NCI-H146 (cell line): ENCODE measurements around the gene RAP1GAP.

ENCODE experiments used
- DNase-seq: peaks from one replicate; lab custom pipeline; 2025; lab: John Stamatoyannopoulos, UW

RAP1GAP gene

GRCh38 chr1:21662426-21663247, 6.5 kb downstream of the RAP1GAP start:
- no peak for DNase-seq

- no peak for DNase-seq
Observed at GRCh38 chr1:21661886-21662285, 7.3 kb downstream of the RAP1GAP start.

GRCh38 chr1:21659924-21660326, 9.2 kb downstream of the RAP1GAP start:
- no peak for DNase-seq

GRCh38 chr1:21659099-21659923, 9.8 kb downstream of the RAP1GAP start:
- DNase-seq = peak; percentile 76

GRCh38 chr1:21657456-21658190, 11.5 kb downstream of the RAP1GAP start:
- no peak for DNase-seq

- peak; percentile 6 for DNase-seq
Observed at GRCh38 chr1:21655748-21656147, 13.4 kb downstream of the RAP1GAP start.

- no peak for DNase-seq
Observed at GRCh38 chr1:21655259-21655658, 13.9 kb downstream of the RAP1GAP start.

GRCh38 chr1:21654209-21654608, 14.9 kb downstream of the RAP1GAP start:
- DNase-seq = no peak

GRCh38 chr1:21653744-21654100, 15.4 kb downstream of the RAP1GAP start:
- DNase-seq = no peak

GRCh38 chr1:21652937-21653743, 16.0 kb downstream of the RAP1GAP start:
- DNase-seq = no peak

GRCh38 chr1:21652101-21652936, 16.8 kb downstream of the RAP1GAP start:
- no peak for DNase-seq

- DNase-seq = peak; percentile 59
Observed at GRCh38 chr1:21651214-21652042, 17.7 kb downstream of the RAP1GAP start.

- no peak for DNase-seq
Observed at GRCh38 chr1:21650400-21650799, 18.8 kb downstream of the RAP1GAP start.

- DNase-seq = no peak
Observed at GRCh38 chr1:21649315-21649714, 19.8 kb downstream of the RAP1GAP start.

- DNase-seq = no peak
Observed at GRCh38 chr1:21648791-21649190, 20.4 kb downstream of the RAP1GAP start.

GRCh38 chr1:21648352-21648730, 20.8 kb downstream of the RAP1GAP start:
- no peak for DNase-seq

- DNase-seq = no peak
Observed at GRCh38 chr1:21647431-21648351, 21.5 kb downstream of the RAP1GAP start.

GRCh38 chr1:21645550-21645949, 23.6 kb downstream of the RAP1GAP start:
- no peak for DNase-seq

GRCh38 chr1:21644906-21645305, 24.3 kb downstream of the RAP1GAP start:
- DNase-seq = no peak
